Activated naive CD8-positive, alpha-beta T cell treated with anti-CD3 and anti-CD28 coated beads, Interleukin-2, amount 10 ng/mL, durations not matched to agents 7 days and 5 days (primary cell): ENCODE results near the gene B4GALNT4. TPM values are rescaled to one million over a fixed set of nuclear protein-coding genes. Genes with fewer than 3 reads are reported as not detected.
"Not testable (repeated sequence)": the region's sequence is repeated elsewhere in the genome, so short reads cannot be mapped to it uniquely, and the experiment has no call there.

Source experiments
- ATAC-seq: fragments of 150-1000 bp; cut with Tn5 transposase; one replicate; pipeline ENCODE4 v1.10.0; 2021; ENCODE audit warnings: low read depth, moderate library complexity
- POLR2A ChIA-PET: fragments of 350-600 bp; sonication (Branson Sonifier 250); formaldehyde crosslinking; loops from one replicate; lab custom pipeline; 2021; ENCODE audit warnings: antibody characterized with exemption; lab: Charles Lee
- DNase-seq: peaks from one replicate; pipeline ENCODE4 v3.0.0; 2021
- H3K27ac Mint-ChIP-seq: one replicate; pipeline ENCODE4 v1.8.0; 2022; ENCODE audit warnings: mild to moderate bottlenecking, mixed read lengths
- H3K27me3 Mint-ChIP-seq: one replicate; pipeline ENCODE4 v1.8.0; 2022; ENCODE audit warnings: mild to moderate bottlenecking, moderate library complexity, mixed read lengths
- H3K36me3 Mint-ChIP-seq: one replicate; pipeline ENCODE4 v1.8.0; 2021; ENCODE audit warnings: mild to moderate bottlenecking, mixed read lengths
- H3K4me1 Mint-ChIP-seq: one replicate; pipeline ENCODE4 v1.8.0; 2021; ENCODE audit warnings: mixed read lengths
- H3K4me3 Mint-ChIP-seq: one replicate; pipeline ENCODE4 v1.8.0; 2022; ENCODE audit warnings: mild to moderate bottlenecking, moderate library complexity, mixed read lengths
- H3K9me3 Mint-ChIP-seq: one replicate; pipeline ENCODE4 v1.8.0; 2021; ENCODE audit warnings: mixed read lengths
- total RNA-seq, 2 experiments: library from RNA; stranded (reverse); gene quantifications; one replicate each; pipeline ENCODE4 v1.2.3, GENCODE V29; 2021

The B4GALNT4 gene
- total RNA-seq, 2 experiments from 2014 or later: 1.1 TPM

DNA sequence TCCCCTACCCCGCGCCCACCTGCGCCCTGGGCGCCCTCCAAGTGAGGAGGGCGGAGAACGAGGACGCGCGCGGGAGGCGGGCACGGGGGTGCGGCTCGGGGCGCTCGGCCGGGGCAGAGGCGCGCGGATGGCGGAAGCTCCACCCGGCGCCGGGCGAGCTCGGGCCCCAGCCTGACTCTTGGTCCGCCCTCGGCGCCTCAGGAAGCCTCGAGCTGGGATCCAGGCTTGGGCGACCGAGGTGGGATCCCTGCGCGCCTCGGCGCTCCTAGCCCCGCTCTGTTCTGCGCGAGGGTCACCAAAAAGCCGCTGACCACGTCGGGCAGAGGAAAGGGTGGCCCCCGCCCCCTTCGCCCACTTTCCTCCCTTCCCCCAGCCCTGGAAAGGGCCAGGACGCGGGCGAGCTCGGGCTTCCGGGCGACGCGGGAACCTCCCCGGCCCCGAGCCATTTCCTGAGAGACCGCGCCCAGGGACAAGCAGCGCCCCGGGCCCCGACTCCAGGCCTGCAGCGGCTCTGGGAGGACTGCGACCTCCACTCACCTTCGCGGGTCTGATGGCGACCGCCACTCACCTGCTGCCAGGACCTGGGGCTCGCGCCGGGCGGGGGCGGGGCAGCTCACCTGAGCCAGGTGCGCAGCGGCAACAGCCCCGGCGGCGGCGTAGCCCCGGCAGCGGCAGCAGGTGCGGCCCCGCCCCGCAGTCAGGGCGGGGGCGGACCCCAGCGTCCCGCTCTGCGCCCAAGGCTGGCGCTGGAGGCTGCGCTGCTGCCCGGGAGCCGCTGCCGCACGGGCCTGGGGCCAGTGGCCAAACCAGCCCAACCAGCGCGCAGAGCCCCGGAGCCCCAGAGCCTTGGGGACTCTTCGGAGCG, 47.7 kb downstream of the B4GALNT4 start:
- no peaks in the 10 kb centered on the region for H3K27me3 Mint-ChIP-seq
- peaks cover 15% of the 10 kb centered on the region for H3K4me1 Mint-ChIP-seq
- POLR2A ChIA-PET: interaction anchor here (0.6 to 6.0 kb wide), 18 partner anchors 9 to 331 kb away, joined by 3 to 118 read pairs (median 5); partner anchors contain the start of genes ANO9, BET1L, HRAS and PTDSS2
- H3K36me3 Mint-ChIP-seq: peaks cover 6% of the 10 kb centered on the region
- H3K4me3 Mint-ChIP-seq: peak overlapping the region; percentile 97
- ATAC-seq: peak; percentile 46
- H3K27ac Mint-ChIP-seq: peak overlapping the region; percentile 86
- DNase-seq: peak; percentile 82
- no peaks in the 10 kb centered on the region for H3K9me3 Mint-ChIP-seq

DNA sequence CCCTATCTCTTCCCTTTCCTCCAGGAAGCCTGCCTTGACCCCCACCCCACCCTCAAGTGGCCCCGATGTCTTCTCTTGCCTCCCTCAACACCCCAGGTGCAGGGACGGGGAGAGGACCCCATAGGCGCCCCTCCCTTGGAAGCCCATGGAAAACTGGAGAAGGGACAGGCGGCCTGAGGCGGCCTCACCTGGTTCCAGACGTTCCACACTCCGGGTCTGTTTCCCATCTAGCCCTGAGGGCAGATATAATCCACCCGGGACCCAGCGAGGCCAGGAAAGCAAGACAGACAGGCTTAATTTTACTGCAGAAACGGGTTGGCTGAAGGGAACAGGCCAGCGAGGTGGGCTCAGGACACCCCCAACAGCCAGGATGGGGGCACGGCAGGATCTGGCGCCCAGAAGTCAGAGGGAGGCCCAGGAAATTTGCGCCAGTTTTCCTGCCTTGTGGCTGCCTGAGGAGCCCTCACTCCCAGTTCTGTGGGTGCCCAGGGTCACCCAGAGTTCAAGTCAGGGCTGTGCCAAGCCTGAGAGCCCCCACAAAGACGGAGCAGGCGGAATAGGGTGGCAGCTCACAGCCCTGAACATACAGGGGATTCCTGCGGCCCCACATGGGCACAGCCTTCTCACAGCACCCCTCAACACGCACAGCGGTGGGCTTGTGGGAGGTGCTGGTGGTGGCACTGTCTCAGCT, 48.5 kb downstream of the B4GALNT4 start:
- H3K27ac Mint-ChIP-seq: peak overlapping the region; percentile 64
- H3K4me3 Mint-ChIP-seq: peak overlapping the region; percentile 75
- POLR2A ChIA-PET: interaction anchor here (1.6 to 6.0 kb wide), 6 partner anchors 11 to 330 kb away, joined by 3 to 118 read pairs (median 29); partner anchors contain the start of genes ANO9, BET1L, PTDSS2 and RIC8A
- DNase-seq: peak; percentile 32
- H3K27me3 Mint-ChIP-seq: no peaks in the 10 kb centered on the region
- H3K36me3 Mint-ChIP-seq: peaks cover 6% of the 10 kb centered on the region
- H3K9me3 Mint-ChIP-seq: no peaks in the 10 kb centered on the region
- H3K4me1 Mint-ChIP-seq: peaks cover 15% of the 10 kb centered on the region
- no peak for ATAC-seq

DNA sequence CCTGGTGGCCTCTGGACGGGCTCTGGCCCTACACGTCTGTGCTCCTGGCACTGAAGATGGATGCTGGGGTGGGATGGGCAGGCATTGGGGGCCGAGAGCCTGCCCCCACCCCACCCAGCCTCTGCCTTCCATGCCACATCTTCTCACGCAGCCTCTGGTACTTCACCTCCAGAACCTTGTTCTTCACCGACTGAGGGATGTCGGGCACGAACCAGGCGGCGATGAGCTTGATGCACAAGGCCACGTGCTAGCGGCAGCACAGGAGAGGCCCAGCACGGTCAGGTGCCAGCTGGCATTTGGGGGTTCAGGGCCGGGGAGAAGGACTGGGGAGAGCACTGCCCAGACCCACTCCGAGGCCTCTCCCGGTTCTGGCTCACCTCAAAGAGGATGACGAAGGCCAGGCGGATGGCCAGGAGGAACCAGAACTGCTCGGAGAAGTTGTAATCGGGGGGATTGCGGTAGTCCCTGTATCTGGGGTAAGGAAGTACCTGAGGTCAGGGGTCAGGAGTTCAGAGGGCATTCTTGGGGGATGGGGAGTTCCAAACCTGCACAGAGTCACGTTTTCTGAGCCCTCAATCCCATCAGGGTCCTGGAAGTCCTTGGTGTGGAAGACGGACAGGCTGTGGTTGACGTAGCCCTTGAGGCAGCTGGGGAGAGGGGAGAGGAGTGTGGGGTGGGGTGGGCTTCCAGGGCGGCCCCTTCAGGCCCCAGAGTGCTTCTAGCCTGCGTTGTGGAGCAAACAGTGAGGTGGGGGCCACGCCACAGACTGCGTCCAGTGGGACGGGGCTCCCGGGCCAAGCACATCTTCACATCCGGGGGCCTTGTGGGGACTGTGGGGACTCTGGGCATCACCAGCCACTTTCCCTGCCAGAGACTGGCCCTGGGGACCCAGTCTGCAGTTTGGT, 49.3 kb downstream of the B4GALNT4 start:
- peaks cover 10% of the 10 kb centered on the region for H3K4me1 Mint-ChIP-seq
- peak; percentile 35 for DNase-seq
- H3K9me3 Mint-ChIP-seq: no peaks in the 10 kb centered on the region
- peak overlapping the region; percentile 21 for H3K27ac Mint-ChIP-seq
- POLR2A ChIA-PET: interaction anchor here (0.6 to 6.0 kb wide), 2 partner anchors 29 to 211 kb away, joined by 3 to 118 read pairs; partner anchors contain the start of genes BET1L, PTDSS2 and RIC8A
- no peak overlapping the region for H3K4me3 Mint-ChIP-seq
- no peak for ATAC-seq
- H3K27me3 Mint-ChIP-seq: no peaks in the 10 kb centered on the region
- peaks cover 7% of the 10 kb centered on the region for H3K36me3 Mint-ChIP-seq

DNA sequence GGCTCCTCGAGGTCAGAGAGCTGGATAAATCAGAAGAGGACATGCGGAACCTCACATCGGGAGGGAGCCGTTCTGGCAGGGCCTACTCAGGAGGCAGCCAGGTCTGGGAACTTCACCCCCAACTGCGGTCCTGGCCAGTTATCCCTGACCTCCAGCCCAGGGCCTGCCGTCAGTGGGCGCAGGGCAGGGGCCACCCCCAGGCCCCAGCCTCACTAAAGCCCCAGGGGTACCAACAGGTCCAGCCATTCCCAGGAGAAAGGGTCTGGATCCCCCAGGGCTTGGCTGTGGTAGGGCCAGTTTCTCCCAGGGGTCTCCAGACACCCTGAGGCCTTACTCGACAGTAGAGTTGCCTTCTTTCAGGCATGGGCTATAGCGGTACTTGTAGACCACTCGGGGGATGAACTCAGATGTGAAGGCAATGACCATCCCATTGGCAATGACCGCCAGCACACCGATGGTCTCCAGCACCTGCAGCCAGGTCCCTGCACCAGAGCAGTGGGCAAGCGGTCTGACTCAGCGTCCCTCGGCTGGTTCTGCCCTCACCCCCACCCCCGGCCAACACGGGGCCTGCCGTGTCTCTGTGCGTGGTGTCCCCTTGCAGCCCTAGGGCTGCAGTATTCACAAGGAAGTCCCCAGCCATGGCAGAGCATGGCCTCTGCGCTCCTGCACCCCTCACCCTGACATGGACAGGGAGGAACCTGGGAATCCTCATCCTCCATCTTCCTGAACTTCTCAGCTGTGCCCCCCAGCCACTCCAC, 50.1 kb downstream of the B4GALNT4 start:
- peaks cover 8% of the 10 kb centered on the region for H3K36me3 Mint-ChIP-seq
- no peaks in the 10 kb centered on the region for H3K27me3 Mint-ChIP-seq
- H3K4me3 Mint-ChIP-seq: no peak overlapping the region
- ATAC-seq (no peak), DNase-seq (peak; percentile 31)
- H3K9me3 Mint-ChIP-seq: no peaks in the 10 kb centered on the region
- POLR2A ChIA-PET: interaction anchor here (0.6 to 6.0 kb wide), 2 partner anchors 29 to 212 kb away, joined by 3 to 118 read pairs; partner anchors contain the start of genes BET1L, PTDSS2 and RIC8A
- H3K4me1 Mint-ChIP-seq: peaks cover 7% of the 10 kb centered on the region
- H3K27ac Mint-ChIP-seq: no peak overlapping the region

DNA sequence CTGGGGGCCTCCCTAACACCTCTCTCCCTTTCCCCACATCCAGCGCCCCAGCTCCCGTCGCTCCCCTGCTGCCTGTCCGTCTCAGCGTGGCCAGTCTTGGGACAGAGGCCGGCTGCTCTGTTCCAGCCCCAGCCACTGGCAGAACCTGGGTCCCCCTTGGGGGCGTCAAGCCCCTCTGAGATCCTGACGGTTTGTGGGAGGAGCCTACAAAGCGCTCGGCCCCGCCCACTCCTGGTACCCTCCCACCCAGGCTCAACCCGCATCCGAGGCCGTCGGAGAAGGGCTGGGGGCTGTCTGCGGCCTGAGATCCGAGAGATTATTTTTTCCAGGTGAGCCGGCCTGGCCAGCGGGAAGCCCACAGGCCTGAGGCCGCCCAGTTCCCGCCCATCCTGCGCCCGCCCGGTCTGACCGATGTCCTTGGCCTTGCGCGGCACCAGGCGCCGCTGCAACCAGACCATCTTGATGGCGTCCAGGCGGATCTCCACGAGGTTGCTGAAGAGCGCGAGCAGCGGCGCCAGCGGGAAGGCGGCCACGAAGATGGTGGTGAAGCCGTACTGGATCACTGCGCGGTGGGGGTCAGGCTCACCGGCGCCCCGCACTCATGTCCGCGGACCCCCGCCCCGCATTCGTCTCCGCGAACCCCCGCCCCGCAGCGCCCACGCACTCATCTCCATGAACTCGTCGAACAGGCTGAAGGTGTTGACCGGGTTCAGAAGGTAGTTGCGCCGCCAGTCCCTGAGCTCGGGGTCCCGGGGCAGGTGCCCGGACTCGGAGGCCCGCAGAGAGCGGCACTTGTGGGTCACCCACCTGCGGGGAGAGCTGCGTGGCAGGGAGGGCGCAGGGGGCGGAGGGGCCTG, 51.0 kb downstream of the B4GALNT4 start:
- POLR2A ChIA-PET: no interaction called here
- no peaks in the 10 kb centered on the region for H3K27me3 Mint-ChIP-seq
- no peak for ATAC-seq
- H3K4me3 Mint-ChIP-seq: no peak overlapping the region
- DNase-seq: no peak
- H3K9me3 Mint-ChIP-seq: no peaks in the 10 kb centered on the region
- peaks cover 12% of the 10 kb centered on the region for H3K36me3 Mint-ChIP-seq
- no peak overlapping the region for H3K27ac Mint-ChIP-seq
- H3K4me1 Mint-ChIP-seq: peaks cover 4% of the 10 kb centered on the region

DNA sequence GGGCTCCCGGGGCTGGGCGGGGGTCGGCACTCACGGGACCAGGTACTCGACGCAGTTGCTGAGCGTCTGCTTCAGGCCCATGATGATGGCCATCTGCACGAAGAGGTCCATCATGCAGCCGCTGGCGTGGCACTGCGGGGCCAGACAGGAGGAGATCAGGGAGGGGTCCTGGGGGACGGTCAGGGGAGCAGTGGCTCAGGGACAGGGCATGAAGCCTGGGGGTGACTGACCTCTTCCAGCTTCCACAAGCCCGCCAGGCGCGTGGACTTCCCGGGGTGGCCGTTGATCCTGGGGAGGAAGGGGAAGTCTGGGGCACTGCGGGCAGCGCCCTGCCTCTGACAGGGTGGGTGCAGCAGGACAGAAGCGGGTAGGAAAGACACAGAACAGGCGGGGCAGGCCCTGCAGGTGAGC, 51.6 kb downstream of the B4GALNT4 start:
- peak; percentile 32 for DNase-seq
- no peaks in the 10 kb centered on the region for H3K27me3 Mint-ChIP-seq
- H3K27ac Mint-ChIP-seq: no peak overlapping the region
- ATAC-seq: no peak
- H3K36me3 Mint-ChIP-seq: peaks cover 13% of the 10 kb centered on the region
- POLR2A ChIA-PET: no interaction called here
- no peak overlapping the region for H3K4me3 Mint-ChIP-seq
- no peaks in the 10 kb centered on the region for H3K9me3 Mint-ChIP-seq
- peaks cover 4% of the 10 kb centered on the region for H3K4me1 Mint-ChIP-seq

DNA sequence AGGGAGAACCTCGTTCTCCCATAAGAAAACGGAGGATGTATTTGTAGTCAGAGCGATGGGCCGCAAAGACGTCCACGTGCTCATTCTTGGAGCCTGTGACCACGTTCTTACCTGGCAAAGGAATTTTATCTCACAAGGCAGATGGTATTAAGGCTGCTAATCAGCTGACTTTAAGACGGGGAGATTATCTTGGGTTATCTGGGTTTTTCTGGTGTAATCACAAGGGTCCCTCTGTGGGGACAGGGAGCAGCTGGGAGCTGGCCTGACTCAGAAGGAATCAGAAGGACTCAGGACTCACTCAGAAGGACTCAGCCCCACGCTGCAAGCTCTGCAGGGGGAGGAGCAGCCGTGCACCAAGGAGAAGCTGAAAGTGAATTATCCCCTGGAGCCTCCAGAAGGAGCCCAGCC, 53.0 kb downstream of the B4GALNT4 start:
- H3K27ac Mint-ChIP-seq: no peak overlapping the region
- POLR2A ChIA-PET: interaction anchor here (1.0 kb wide), 1 partner anchor 16 kb away, joined by 5 read pairs; no protein-coding TSS in a partner anchor
- DNase-seq: no peak
- peaks cover 13% of the 10 kb centered on the region for H3K36me3 Mint-ChIP-seq
- no peaks in the 10 kb centered on the region for H3K27me3 Mint-ChIP-seq
- ATAC-seq: no peak
- peaks cover 2% of the 10 kb centered on the region for H3K4me1 Mint-ChIP-seq
- no peaks in the 10 kb centered on the region for H3K9me3 Mint-ChIP-seq
- no peak overlapping the region for H3K4me3 Mint-ChIP-seq

DNA sequence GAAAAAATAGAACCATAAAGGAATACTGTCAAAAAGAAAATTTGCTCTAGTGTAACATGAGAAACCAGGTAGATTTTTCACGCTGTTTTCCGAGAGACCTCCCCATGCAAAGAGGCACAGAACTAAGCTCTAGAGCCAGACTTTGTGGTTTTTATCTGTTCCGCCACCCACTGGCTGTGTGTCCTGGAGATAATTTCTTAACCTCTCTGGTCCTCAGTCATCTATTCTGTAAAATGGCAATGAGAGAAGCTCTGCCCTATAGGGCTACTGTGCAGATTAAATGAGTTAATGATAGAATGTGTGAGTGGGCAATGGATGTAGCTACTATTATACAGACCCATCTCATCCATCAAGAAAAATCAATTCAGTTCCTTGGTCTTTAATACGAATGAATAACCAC, 54.9 kb downstream of the B4GALNT4 start:
- DNase-seq (no peak), ATAC-seq (no peak)
- Mint-ChIP-seq H3K36me3 (peaks cover 21% of the 10 kb centered on the region), H3K4me1 (peaks cover 2% of the 10 kb centered on the region), H3K27ac (no peak overlapping the region), H3K27me3 (no peaks in the 10 kb centered on the region), H3K9me3 (no peaks in the 10 kb centered on the region), H3K4me3 (no peak overlapping the region)
- POLR2A ChIA-PET: no interaction called here

DNA sequence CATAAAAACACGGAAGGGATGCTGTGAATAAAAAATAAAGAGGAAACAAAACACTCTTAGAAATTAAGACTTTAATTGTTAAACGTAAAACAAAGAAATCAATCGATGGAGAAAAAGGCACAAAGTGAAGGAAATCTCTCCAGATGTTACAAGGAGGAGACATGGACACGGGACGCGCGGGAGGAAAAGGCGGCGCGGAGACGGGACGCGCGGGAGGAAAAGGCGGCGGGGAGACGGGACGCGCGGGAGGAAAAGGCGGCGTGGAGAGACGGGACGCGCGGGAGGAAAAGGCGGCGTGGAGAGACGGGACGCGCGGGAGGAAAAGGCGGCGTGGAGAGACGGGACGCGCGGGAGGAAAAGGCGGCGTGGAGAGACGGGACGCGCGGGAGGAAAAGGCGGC, 55.5 kb downstream of the B4GALNT4 start:
- not testable (repeated sequence) for H3K4me3 Mint-ChIP-seq, H3K4me1 Mint-ChIP-seq, H3K27me3 Mint-ChIP-seq, DNase-seq, H3K9me3 Mint-ChIP-seq, H3K27ac Mint-ChIP-seq, ATAC-seq
- POLR2A ChIA-PET: interaction anchor here (0.7 kb wide), 1 partner anchor 313 kb away, joined by 3 read pairs; no protein-coding TSS in a partner anchor
- peaks cover 22% of the 10 kb centered on the region for H3K36me3 Mint-ChIP-seq

DNA sequence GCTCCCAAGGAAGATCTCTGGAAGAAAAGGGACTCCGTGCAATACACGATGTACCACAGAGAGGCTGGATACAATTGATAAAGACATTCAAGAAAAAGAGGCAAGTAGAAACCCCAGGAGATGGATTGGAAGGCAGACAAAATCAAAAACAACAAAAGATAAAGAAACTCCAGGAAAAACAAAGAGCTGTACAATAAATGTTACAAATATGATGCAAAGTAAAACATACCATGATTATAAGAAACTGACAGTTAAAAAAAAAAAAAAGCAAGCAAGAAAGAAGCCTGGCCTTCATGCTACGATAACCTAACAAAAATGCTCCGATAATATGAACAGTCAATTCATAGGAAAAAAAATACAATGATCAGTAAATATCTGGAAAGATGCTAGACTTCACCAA, 56.0 kb downstream of the B4GALNT4 start:
- Mint-ChIP-seq H3K27me3 (no peaks in the 10 kb centered on the region), H3K36me3 (peaks cover 22% of the 10 kb centered on the region), H3K4me1 (peaks cover 2% of the 10 kb centered on the region), H3K9me3 (no peaks in the 10 kb centered on the region), H3K4me3 (no peak overlapping the region), H3K27ac (no peak overlapping the region)
- DNase-seq (no peak), ATAC-seq (no peak)
- POLR2A ChIA-PET: interaction anchor here (0.7 to 2.7 kb wide), 2 partner anchors 9 to 313 kb away, joined by 3 to 7 read pairs; no protein-coding TSS in a partner anchor

DNA sequence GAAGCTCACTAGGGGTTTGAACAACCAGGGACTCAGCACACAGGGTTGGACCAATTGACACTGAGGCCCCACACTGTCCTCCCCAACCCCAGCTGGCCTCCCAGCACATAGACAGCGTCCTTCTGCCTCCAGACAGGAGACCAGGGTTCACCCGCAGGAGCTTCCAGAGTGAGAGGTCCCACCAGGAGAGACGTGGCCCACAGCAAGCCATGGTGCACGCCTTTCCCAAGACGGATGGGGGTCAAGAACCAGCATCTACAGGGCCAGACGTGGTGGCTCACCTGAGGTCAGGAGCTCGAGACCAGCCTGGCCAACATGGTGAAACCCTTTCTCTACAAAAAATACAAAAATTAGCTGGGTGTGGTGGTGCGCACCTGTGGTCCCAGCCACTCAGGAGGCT, 57.6 kb downstream of the B4GALNT4 start:
- no peak for ATAC-seq
- H3K27me3 Mint-ChIP-seq: no peaks in the 10 kb centered on the region
- H3K36me3 Mint-ChIP-seq: peaks cover 22% of the 10 kb centered on the region
- H3K4me3 Mint-ChIP-seq: no peak overlapping the region
- peaks cover 2% of the 10 kb centered on the region for H3K4me1 Mint-ChIP-seq
- DNase-seq: peak; percentile 12
- POLR2A ChIA-PET: interaction anchor here (2.7 kb wide), 1 partner anchor 11 kb away, joined by 7 read pairs; no protein-coding TSS in a partner anchor
- H3K27ac Mint-ChIP-seq: no peak overlapping the region
- H3K9me3 Mint-ChIP-seq: no peaks in the 10 kb centered on the region
